Lower lobe of right lung (tissue), 2 donors: ENCODE measurements around the gene OXSR1. TPM values are rescaled to one million over a fixed set of nuclear protein-coding genes. Genes with fewer than 3 reads are reported as not detected.

Source experiments
- ATAC-seq, 2 donors: fragments of 200-7000 bp; cut with Tn5 transposase; one replicate each; pipeline ENCODE4 v1.9.1; 2020 to 2022; ENCODE audit warnings: mild to moderate bottlenecking in 2 of 2, moderate library complexity in 2 of 2
- DNase-seq: peaks from one replicate; pipeline ENCODE4 v3.0.0-alpha.2; 2020
- H3K27ac ChIP-seq: fragments of 200-600 bp; one replicate; pipeline ENCODE4 v1.8.0; 2022
- H3K27me3 ChIP-seq: fragments of 200-600 bp; one replicate; pipeline ENCODE4 v1.8.0; 2022; ENCODE audit warnings: low read depth
- H3K36me3 ChIP-seq: fragments of 200-600 bp; one replicate; pipeline ENCODE4 v1.8.0; 2022; ENCODE audit warnings: mild to moderate bottlenecking
- H3K4me1 ChIP-seq: fragments of 200-600 bp; one replicate; pipeline ENCODE4 v1.8.0; 2022
- H3K4me3 ChIP-seq: fragments of 200-600 bp; one replicate; pipeline ENCODE4 v1.8.0; 2022; ENCODE audit warnings: mild to moderate bottlenecking
- H3K9me3 ChIP-seq: fragments of 200-600 bp; one replicate; pipeline ENCODE4 v1.8.0; 2022
- intact Hi-C: fragments of 100-400 bp; cut with DNase I; formaldehyde crosslinking; loops from one replicate; pipeline ENCODE4 v1.11.0; 2022
- total RNA-seq: library from RNA; stranded (reverse); fragmentation: NEBNext Ultra II Directional; extraction: Animal tissue kit (Norgen Biotek cat#: 25700); gene quantifications from one replicate; pipeline ENCODE4 v1.2.1, GENCODE V29; 2021
- TF ChIP-seq, protein P1 (sequence below): fragments of 200-600 bp; IDR thresholded peaks from one replicate; pipeline ENCODE4 v1.8.0; 2022; ENCODE audit warnings: antibody characterized with exemption, mild to moderate bottlenecking
- donor health status: DM: no; HTN: yes; CAD: no; lungs with severe emphysema.

OXSR1 gene
- total RNA-seq, 1 donor from 2014 or later, result 29.2 TPM

DNA sequence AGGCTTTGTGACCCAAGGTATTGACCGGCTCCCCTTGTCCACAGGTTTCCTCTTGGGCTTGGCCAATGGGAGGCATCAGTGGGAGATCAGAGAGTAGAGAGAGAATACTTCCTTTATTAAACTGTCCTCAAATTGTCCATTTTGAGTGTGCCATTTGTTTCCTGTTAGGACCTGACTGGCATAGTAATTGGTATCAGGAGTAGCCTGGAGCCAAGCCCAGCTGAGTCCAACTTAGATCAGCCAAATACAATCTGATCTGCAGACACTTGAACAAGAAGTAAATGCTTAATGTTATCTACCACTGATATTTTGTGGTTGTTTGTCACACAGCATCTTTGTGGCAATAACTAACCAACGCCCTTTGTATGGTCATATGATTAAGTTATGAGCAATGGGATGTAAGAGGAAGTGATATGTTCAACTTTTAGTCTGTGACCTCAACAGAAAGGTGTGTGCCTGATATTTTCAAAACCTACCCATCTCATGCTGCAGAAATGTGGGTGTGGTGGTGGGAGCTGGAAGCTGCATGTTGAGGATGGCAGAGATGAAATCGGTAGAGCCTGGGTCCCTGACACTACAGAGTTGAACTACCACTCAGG lies 13.6 kb upstream of the OXSR1 start:
- Histone ChIP-seq H3K27ac (peak overlapping the region; percentile 50), H3K4me1 (peaks cover 37% of the 10 kb centered on the region), H3K9me3 (no peaks in the 10 kb centered on the region), H3K36me3 (no peaks in the 10 kb centered on the region), H3K27me3 (no peaks in the 10 kb centered on the region), H3K4me3 (no peak overlapping the region)
- intact Hi-C loops, result no loop called here
- TF ChIP-seq, protein P1, sequence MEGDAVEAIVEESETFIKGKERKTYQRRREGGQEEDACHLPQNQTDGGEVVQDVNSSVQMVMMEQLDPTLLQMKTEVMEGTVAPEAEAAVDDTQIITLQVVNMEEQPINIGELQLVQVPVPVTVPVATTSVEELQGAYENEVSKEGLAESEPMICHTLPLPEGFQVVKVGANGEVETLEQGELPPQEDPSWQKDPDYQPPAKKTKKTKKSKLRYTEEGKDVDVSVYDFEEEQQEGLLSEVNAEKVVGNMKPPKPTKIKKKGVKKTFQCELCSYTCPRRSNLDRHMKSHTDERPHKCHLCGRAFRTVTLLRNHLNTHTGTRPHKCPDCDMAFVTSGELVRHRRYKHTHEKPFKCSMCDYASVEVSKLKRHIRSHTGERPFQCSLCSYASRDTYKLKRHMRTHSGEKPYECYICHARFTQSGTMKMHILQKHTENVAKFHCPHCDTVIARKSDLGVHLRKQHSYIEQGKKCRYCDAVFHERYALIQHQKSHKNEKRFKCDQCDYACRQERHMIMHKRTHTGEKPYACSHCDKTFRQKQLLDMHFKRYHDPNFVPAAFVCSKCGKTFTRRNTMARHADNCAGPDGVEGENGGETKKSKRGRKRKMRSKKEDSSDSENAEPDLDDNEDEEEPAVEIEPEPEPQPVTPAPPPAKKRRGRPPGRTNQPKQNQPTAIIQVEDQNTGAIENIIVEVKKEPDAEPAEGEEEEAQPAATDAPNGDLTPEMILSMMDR, result no peak
- ATAC-seq (peak; percentile 46 to 52), DNase-seq (no peak)

DNA sequence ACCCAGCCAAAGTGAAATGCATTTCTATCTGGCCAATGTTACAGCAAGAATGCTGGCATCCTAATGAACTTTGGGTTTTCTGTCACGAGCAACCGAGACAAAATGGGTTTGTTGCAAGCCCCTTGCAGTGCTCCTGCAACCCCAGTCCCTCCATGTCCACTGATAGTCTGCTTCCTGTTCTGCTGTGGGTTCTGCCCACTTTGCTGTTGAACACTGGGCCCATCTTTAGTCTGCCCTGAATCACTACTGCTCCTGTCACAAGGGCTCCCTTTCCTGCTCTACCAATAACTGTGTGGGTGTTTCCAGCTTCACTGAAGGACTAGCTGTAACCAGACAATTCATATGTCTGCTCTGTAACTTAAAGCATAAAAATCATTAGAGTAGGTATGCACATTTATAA lies 12.7 kb upstream of the OXSR1 start:
- H3K36me3 ChIP-seq, result no peaks in the 10 kb centered on the region
- DNase-seq, result no peak
- ATAC-seq, result peak; percentile 28 to 54
- no peaks in the 10 kb centered on the region for H3K27me3 ChIP-seq
- H3K4me3 ChIP-seq, result no peak overlapping the region
- intact Hi-C loops, result no loop called here
- H3K9me3 ChIP-seq, result no peaks in the 10 kb centered on the region
- H3K27ac ChIP-seq, result peak overlapping the region; percentile 32
- peaks cover 37% of the 10 kb centered on the region for H3K4me1 ChIP-seq
- TF ChIP-seq, protein P1, result no peak

DNA sequence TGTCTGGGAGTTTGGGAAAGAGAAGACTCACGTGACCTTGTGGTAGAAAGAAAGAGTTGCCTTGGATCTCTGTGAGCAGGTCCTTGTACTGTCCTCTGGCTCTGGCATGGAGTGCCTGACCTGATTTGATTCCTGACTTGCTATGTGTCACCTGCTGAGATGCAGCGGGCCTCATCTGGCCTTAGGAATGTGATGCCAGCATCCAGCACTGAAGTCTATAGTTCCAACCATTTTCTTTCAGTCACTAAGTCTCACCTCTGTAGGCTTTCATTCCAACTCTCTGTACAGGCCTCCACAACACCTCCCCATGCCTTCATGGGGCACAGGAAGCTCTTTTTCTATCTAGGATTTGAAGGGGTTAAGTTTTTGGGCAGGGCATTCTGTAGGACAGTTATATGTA lies 12.1 kb upstream of the OXSR1 start:
- intact Hi-C loops, result no loop called here
- Histone ChIP-seq H3K9me3 (no peaks in the 10 kb centered on the region), H3K27ac (peak overlapping the region; percentile 32), H3K36me3 (no peaks in the 10 kb centered on the region), H3K27me3 (no peaks in the 10 kb centered on the region), H3K4me1 (peaks cover 37% of the 10 kb centered on the region), H3K4me3 (no peak overlapping the region)
- DNase-seq, result no peak
- TF ChIP-seq, protein P1, result no peak
- no peak for ATAC-seq

DNA sequence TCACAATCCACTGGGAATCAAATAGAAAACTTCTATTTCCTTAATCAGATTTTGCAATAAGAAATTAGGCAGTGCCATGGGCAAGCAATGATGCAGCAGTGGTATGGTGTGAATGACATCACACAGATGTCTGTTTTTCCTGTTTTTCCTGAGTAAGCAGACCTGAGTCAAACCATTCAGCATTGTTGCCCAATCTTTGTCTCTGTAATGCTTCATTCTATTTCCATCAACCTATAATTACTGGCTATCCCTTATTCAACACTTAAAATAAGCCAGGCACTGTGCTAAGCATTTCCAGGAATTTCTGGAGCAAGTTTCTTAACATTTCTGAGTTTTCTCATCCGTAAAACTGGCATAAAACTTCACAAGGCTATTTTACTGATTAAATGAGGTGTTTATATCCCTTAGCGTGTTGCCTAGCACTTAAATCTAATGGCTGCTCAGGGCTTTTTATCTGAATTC lies 11.3 kb upstream of the OXSR1 start:
- H3K4me3 ChIP-seq, result no peak overlapping the region
- intact Hi-C loops, result no loop called here
- no peaks in the 10 kb centered on the region for H3K36me3 ChIP-seq
- peaks cover 37% of the 10 kb centered on the region for H3K4me1 ChIP-seq
- TF ChIP-seq, protein P1, result no peak
- DNase-seq (no peak), ATAC-seq (peak; percentile 67 to 70)
- H3K9me3 ChIP-seq, result no peaks in the 10 kb centered on the region
- H3K27me3 ChIP-seq, result no peaks in the 10 kb centered on the region
- peak overlapping the region; percentile 32 for H3K27ac ChIP-seq

DNA sequence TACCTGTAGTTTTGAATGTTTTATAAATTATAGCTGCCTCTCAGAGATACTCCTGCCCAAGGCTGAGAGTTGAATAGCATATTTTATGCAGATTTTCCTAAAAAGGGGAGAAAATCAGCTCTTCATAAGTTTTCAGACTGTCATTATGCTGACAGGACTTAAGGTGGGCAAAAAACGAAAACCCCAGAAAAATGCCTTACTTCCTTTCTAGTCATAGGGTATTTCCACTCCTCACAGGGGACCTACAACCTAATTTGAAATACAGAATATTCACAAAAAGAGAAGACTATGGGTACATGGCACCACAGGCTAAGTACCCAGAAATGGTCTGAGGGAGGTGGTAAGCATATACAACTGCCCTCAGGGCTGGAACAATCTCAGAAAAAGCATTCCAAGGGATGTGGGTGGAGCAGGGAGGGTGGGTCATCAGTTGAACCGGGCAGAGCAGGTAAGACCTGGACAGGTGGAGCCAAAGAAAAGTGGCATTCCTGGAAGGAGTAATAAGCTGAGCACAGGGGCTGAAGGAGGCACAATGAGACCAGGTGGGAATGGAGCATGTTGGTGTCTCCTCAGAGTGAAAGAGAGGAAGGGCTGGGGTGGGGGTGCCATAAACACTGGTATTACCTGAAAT lies 10.6 kb upstream of the OXSR1 start:
- Histone ChIP-seq H3K36me3 (no peaks in the 10 kb centered on the region), H3K4me1 (peaks cover 31% of the 10 kb centered on the region), H3K27ac (peak overlapping the region; percentile 18), H3K27me3 (no peaks in the 10 kb centered on the region), H3K4me3 (no peak overlapping the region), H3K9me3 (no peaks in the 10 kb centered on the region)
- DNase-seq, result no peak
- peak; percentile 50 to 62 for ATAC-seq
- TF ChIP-seq, protein P1, result no peak
- intact Hi-C loops, result no loop called here
